Progenitor cell of endocrine pancreas (in vitro differentiated cells): ENCODE data around the gene IGFBP3. TPM values are rescaled to one million over a fixed set of nuclear protein-coding genes. Genes with fewer than 3 reads are reported as not detected.

Source experiments
- DNase-seq: peaks from one replicate; pipeline ENCODE4 v3.0.0; 2021; ENCODE audit warnings: low spot score; ENCODE audit not compliant: unreplicated experiment
- H3K27ac Mint-ChIP-seq: 2 replicates; pipeline ENCODE4 v1.8.0; 2021; ENCODE audit warnings: mild to moderate bottlenecking, moderate library complexity, mixed read lengths
- H3K27me3 Mint-ChIP-seq: 2 replicates; pipeline ENCODE4 v1.8.0; 2021; ENCODE audit warnings: mixed read lengths
- H3K36me3 Mint-ChIP-seq: 2 replicates; pipeline ENCODE4 v1.8.0; 2022; ENCODE audit warnings: mixed read lengths; ENCODE audit not compliant: insufficient read depth
- H3K4me1 Mint-ChIP-seq: 2 replicates; pipeline ENCODE4 v1.8.0; 2021; ENCODE audit warnings: low read depth, mixed read lengths
- H3K4me3 Mint-ChIP-seq: 2 replicates; pipeline ENCODE4 v1.8.0; 2021; ENCODE audit warnings: low read depth, mild to moderate bottlenecking, moderate library complexity, mixed read lengths
- H3K9me3 Mint-ChIP-seq: 2 replicates; pipeline ENCODE4 v1.8.0; 2021; ENCODE audit warnings: low read depth, mixed read lengths
- long read RNA-seq: library from polyadenylated mRNA; unstranded; transcript quantifications from one replicate; pipeline ENCODE4 v2.0.0, GENCODE V29; 2020
- total RNA-seq: library from RNA; stranded (reverse); gene quantifications from 2 replicates; pipeline ENCODE4 v1.2.1, GENCODE V29; 2021
- TF ChIP-seq, protein P1 (sequence below): fragments of 200-600 bp; sonication (generic); IDR thresholded peaks from one replicate; pipeline ENCODE4 v1.5.0; 2021; ENCODE audit warnings: antibody characterized with exemption, mild to moderate bottlenecking; ENCODE audit not compliant: unreplicated experiment

The IGFBP3 gene, protein sequence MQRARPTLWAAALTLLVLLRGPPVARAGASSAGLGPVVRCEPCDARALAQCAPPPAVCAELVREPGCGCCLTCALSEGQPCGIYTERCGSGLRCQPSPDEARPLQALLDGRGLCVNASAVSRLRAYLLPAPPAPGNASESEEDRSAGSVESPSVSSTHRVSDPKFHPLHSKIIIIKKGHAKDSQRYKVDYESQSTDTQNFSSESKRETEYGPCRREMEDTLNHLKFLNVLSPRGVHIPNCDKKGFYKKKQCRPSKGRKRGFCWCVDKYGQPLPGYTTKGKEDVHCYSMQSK
- 8.6 and 10.3 TPM in 2 replicates for total RNA-seq
- long read RNA-seq, transcript IGFBP3-201 (5 exons, 2,262 nt): major isoform, 12 of 12 reads
- long read RNA-seq, partial matches to known transcripts: 0 of 12 reads
- long read RNA-seq, other reads (novel, unspliced or antisense): 0 of 12 reads

DNA sequence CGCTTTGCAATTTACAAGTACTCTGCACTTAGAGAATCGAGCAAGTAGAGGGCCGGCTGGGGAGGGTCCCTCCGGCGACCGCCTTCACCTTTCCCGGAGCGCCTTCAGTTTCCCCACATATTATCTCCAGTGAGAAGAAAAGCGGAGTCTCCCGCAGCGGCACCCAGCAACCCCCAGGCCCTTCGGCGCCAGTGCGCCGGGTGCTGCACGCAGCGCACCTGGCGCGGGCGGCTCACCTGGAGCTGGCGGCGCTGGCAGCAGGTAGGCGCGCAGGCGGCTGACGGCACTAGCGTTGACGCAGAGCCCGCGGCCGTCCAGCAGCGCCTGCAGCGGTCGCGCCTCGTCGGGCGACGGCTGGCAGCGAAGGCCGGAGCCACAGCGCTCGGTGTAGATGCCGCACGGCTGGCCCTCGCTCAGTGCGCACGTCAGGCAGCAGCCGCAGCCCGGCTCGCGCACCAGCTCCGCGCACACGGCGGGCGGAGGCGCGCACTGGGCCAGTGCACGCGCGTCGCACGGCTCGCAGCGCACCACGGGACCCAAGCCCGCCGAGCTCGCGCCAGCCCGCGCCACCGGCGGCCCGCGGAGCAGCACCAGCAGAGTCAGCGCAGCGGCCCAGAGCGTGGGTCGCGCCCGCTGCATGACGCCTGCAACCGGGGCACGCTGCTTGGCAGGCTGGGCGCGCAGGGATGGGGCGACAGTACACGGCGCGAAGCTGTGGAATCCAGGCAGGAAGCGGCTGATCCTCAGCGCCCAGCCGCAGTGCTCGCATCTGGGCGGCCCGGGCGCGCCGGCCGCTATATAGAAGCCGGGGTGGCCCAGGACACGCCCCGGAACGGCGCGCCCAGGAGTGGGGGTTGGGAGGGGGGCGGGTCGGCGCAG lies at the start of gene IGFBP3:
Gene IGFBP3, minus strand, starts transcription at position 771 of the 879 bp plus-strand sequence. Its CDS starts 132 bp downstream, at position 639.
- H3K4me1 Mint-ChIP-seq: peaks cover 18% of the 10 kb centered on the region
- H3K27me3 Mint-ChIP-seq: peaks cover 73% of the 10 kb centered on the region

DNA sequence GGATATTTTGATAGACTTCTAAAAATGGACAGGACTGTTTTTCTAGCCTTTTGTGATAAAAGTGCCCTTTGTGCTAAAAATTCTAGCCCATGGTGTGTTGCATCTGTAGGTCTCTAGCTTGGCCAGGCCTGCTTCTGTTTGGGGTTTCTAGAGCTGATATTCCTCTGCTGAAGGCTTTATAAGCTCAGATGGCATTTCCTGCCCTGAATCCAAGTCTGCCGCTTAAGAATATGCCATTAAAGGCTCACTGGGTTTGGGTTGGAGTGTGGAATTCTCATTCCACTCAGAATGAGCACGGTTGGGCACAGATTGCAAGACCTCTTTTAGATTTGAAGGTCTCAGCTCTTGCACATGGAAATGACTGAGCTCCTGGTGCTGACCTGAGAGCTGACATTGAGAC lies 49.4 kb upstream of the IGFBP3 start:
- no peak overlapping the region for H3K4me3 Mint-ChIP-seq
- no peaks in the 10 kb centered on the region for H3K36me3 Mint-ChIP-seq
- peaks cover 10% of the 10 kb centered on the region for H3K4me1 Mint-ChIP-seq
- TF ChIP-seq, protein P1, sequence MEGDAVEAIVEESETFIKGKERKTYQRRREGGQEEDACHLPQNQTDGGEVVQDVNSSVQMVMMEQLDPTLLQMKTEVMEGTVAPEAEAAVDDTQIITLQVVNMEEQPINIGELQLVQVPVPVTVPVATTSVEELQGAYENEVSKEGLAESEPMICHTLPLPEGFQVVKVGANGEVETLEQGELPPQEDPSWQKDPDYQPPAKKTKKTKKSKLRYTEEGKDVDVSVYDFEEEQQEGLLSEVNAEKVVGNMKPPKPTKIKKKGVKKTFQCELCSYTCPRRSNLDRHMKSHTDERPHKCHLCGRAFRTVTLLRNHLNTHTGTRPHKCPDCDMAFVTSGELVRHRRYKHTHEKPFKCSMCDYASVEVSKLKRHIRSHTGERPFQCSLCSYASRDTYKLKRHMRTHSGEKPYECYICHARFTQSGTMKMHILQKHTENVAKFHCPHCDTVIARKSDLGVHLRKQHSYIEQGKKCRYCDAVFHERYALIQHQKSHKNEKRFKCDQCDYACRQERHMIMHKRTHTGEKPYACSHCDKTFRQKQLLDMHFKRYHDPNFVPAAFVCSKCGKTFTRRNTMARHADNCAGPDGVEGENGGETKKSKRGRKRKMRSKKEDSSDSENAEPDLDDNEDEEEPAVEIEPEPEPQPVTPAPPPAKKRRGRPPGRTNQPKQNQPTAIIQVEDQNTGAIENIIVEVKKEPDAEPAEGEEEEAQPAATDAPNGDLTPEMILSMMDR: no peak
- no peaks in the 10 kb centered on the region for H3K9me3 Mint-ChIP-seq
- H3K27ac Mint-ChIP-seq: no peak overlapping the region
- no peak for DNase-seq
- H3K27me3 Mint-ChIP-seq: peaks cover 9% of the 10 kb centered on the region

More for the DNA sequence above, at the start of gene IGFBP3:
- DNase-seq: peak; percentile 57
- TF ChIP-seq, protein P1: no peak
- Mint-ChIP-seq H3K4me3 (peak within 1 kb of the TSS; percentile 78), H3K27ac (no peak within 1 kb of the TSS), H3K36me3 (no peaks in the 10 kb centered on the region), H3K9me3 (no peaks in the 10 kb centered on the region)

DNA sequence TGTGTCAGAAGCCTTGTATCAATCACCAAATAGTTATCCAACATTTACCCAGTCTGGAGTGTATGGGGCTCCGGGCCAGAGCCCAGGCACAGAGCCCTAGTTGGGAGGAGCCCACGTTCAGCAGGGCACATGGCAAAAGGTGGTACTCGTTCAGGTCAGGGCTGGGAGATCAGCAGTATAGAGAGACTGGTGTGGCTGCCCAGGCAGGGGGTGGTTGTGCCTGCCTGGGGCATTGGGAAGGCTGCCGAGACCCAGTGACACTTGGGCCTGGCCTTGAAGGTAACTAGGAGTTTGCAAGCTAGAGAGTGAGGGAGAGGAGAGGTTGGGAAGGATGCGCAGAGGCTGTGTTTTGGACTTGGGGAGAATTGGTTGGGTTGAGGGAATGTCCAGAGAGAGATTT lies 48.9 kb upstream of the IGFBP3 start:
- H3K27ac Mint-ChIP-seq: no peak overlapping the region
- DNase-seq: no peak
- no peak overlapping the region for H3K4me3 Mint-ChIP-seq
- H3K36me3 Mint-ChIP-seq: no peaks in the 10 kb centered on the region
- H3K4me1 Mint-ChIP-seq: peaks cover 10% of the 10 kb centered on the region
- peaks cover 9% of the 10 kb centered on the region for H3K27me3 Mint-ChIP-seq
- H3K9me3 Mint-ChIP-seq: no peaks in the 10 kb centered on the region
- TF ChIP-seq, protein P1: no peak

DNA sequence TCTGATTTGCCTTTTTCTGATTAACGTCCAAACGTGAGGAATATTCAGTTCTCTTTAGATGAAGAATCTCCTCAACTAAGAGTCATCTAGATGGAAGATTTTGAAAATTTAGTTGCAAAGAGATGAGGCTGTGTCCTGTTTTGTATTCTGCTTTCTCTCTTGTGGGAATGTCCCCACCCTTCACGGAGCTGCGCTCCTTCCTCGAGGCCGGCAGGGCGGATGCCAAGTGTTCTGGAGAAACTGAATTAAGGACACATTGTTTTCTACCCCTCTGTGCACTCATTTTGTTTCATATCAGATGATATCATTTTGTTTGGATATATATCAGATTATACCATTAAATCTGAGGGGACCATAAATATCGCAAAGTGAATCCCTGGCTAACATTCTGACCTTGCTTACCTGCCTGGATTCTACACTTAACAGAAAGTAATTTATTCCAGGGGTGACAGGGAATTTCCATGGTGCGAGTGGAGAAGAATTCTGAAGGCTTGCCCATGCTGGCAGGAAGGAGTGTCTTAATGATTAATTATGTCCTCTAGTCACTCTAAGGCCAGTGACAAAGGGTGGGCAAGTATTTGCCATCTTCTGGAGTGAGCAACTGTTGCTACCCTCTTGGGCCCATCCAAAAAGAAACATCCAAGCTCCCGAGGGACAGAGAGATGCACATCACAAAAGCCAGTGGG lies 47.9 kb upstream of the IGFBP3 start:
- Mint-ChIP-seq H3K4me1 (peaks cover 7% of the 10 kb centered on the region), H3K4me3 (no peak overlapping the region), H3K36me3 (no peaks in the 10 kb centered on the region), H3K27ac (no peak overlapping the region), H3K9me3 (no peaks in the 10 kb centered on the region), H3K27me3 (peaks cover 5% of the 10 kb centered on the region)
- TF ChIP-seq, protein P1: no peak
- DNase-seq: no peak

DNA sequence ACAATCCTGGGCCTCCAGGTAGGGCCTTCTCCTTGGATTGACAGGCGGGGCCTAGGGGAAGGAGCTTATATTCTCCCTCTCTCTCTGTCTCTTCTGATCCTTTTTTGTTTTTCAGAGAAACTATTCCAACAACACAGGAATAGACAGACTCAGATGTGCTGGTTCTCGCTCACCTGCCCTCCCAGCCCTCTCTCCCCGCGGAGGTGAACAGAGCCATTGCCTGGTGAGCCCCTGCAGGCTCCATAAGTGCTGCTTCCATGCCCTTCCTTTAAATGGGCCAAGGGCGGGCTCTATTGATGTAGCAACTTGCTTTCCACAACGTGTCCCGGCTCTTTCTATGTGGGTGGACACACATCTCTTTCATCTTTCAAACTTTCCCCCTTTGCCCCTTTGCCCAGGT lies 47.2 kb upstream of the IGFBP3 start:
- H3K36me3 Mint-ChIP-seq: no peaks in the 10 kb centered on the region
- H3K27me3 Mint-ChIP-seq: peaks cover 5% of the 10 kb centered on the region
- no peak overlapping the region for H3K27ac Mint-ChIP-seq
- H3K9me3 Mint-ChIP-seq: no peaks in the 10 kb centered on the region
- DNase-seq: no peak
- no peak overlapping the region for H3K4me3 Mint-ChIP-seq
- H3K4me1 Mint-ChIP-seq: peaks cover 5% of the 10 kb centered on the region
- TF ChIP-seq, protein P1: no peak
